WERI-Rb-1 (cell line): Measurements from ENCODE around the gene LRCH1.

ENCODE experiments used
- DNase-seq: peaks from one replicate; pipeline ENCODE4 v3.0.0-alpha.2; 2020
- H3K27ac ChIP-seq: fragments of 250-450 bp; sonication (Bioruptor Pico); 2 replicates; pipeline ENCODE4 v1.5.1; 2020; ENCODE audit warnings: mild to moderate bottlenecking, moderate library complexity
- H3K27me3 ChIP-seq: fragments of 250-450 bp; sonication (Bioruptor Pico); 2 replicates; pipeline ENCODE4 v1.5.1; 2021; ENCODE audit warnings: mild to moderate bottlenecking, low read depth, moderate library complexity; ENCODE audit not compliant: insufficient read depth, severe bottlenecking
- H3K36me3 ChIP-seq: fragments of 250-450 bp; sonication (Bioruptor Pico); 2 replicates; pipeline ENCODE4 v1.5.1; 2020; ENCODE audit warnings: mild to moderate bottlenecking, moderate library complexity
- H3K4me3 ChIP-seq: 2 replicates; pipeline ENCODE4 v1.5.1; 2011; ENCODE audit warnings: low read depth, mild to moderate bottlenecking, control low read depth, low read length
- H3K9me3 ChIP-seq: fragments of 250-450 bp; sonication (Bioruptor Pico); 2 replicates; pipeline ENCODE4 v1.5.1; 2021; ENCODE audit warnings: mild to moderate bottlenecking, moderate library complexity; ENCODE audit not compliant: severe bottlenecking
- TF ChIP-seq, protein P1 (sequence below): IDR thresholded peaks from 2 replicates; pipeline ENCODE4 v1.5.1; 2011; ENCODE audit warnings: low read depth, mild to moderate bottlenecking, control low read depth, inconsistent platforms, low read length

LRCH1 gene

GRCh38 chr13:46522748-46523030 is 30.3 kb upstream of the LRCH1 start:
- no peaks in the 10 kb centered on the region for H3K36me3 ChIP-seq
- TF ChIP-seq, protein P1, sequence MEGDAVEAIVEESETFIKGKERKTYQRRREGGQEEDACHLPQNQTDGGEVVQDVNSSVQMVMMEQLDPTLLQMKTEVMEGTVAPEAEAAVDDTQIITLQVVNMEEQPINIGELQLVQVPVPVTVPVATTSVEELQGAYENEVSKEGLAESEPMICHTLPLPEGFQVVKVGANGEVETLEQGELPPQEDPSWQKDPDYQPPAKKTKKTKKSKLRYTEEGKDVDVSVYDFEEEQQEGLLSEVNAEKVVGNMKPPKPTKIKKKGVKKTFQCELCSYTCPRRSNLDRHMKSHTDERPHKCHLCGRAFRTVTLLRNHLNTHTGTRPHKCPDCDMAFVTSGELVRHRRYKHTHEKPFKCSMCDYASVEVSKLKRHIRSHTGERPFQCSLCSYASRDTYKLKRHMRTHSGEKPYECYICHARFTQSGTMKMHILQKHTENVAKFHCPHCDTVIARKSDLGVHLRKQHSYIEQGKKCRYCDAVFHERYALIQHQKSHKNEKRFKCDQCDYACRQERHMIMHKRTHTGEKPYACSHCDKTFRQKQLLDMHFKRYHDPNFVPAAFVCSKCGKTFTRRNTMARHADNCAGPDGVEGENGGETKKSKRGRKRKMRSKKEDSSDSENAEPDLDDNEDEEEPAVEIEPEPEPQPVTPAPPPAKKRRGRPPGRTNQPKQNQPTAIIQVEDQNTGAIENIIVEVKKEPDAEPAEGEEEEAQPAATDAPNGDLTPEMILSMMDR = no peak
- no peaks in the 10 kb centered on the region for H3K9me3 ChIP-seq

DNA sequence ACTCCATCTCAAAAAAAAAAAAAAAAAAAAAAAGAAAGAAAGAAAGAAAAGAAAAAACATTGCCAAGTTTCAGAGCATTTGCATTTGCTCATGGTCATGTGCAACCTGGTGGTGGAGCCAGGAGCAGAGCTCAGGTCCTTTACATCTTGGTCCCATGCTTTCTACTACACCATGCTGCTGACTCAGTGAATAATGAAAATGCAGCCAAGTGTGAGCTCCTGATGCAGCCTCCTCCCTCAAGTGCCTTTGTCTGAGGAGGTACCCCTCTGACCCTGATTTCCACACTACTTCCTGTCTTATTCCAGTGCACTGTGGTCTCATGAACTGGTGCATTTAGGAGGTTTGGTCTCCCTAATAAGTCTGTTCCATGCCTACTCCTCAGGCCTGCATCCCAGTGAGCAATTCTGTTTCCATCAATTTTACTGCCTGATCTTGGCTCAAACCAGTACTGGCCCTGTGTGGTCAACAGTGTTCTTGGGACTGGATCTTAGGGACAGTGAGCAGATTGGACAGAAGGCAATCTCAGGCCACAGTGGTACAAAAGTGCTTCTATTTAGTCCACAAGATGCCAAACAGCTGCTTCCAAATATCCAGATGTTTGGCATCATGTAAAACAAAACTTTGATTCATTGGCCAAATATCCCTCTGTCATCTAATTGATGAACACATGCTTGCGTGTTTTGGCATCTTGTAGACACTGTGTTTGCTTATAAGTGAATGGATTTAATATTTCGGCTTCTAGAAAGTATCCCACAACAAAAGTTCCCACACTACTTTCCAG is 28.8 kb upstream of the LRCH1 start:
- Histone ChIP-seq H3K36me3 (no peaks in the 10 kb centered on the region), H3K27ac (no peak overlapping the region), H3K9me3 (no peaks in the 10 kb centered on the region), H3K4me3 (no peak overlapping the region), H3K27me3 (no peaks in the 10 kb centered on the region)
- DNase-seq = no peak
- TF ChIP-seq, protein P1 = no peak

More at GRCh38 chr13:46522748-46523030, 30.3 kb upstream of the LRCH1 start:
- Histone ChIP-seq H3K27ac (no peak overlapping the region), H3K27me3 (no peaks in the 10 kb centered on the region), H3K4me3 (no peak overlapping the region)
- no peak for DNase-seq

- Histone ChIP-seq H3K27me3 (no peaks in the 10 kb centered on the region), H3K27ac (peak overlapping the region; percentile 7; the same call in 1 of the 2 replicates), H3K9me3 (no peaks in the 10 kb centered on the region), H3K36me3 (no peaks in the 10 kb centered on the region), H3K4me3 (no peak overlapping the region)
- TF ChIP-seq, protein P1 = no peak
- DNase-seq = no peak
Observed at GRCh38 chr13:46526100-46526735, 26.8 kb upstream of the LRCH1 start.

DNA sequence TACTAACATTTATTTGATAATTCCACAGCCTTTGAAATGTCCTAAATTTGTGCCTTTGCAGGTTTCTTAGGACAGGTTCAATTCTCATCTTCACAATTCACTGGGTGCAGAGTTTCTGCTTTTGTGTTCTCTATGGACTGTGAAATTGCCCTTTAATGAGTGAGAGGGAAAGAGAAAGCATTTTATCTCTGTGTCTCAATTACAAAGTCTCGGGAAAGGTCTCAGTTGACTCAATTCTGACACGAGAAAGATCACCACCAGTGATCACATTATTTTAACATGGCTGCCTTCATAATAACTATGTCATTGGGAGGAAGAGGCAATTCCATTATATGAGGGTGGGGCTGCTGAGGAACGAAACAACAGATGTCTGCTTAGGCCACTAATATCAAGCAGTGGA is 26.2 kb upstream of the LRCH1 start:
- H3K27me3 ChIP-seq = no peaks in the 10 kb centered on the region
- peak; percentile 29 for DNase-seq
- no peak overlapping the region for H3K4me3 ChIP-seq
- TF ChIP-seq, protein P1 = no peak
- no peaks in the 10 kb centered on the region for H3K36me3 ChIP-seq
- peak overlapping the region; percentile 7; the same call in 1 of the 2 replicates for H3K27ac ChIP-seq
- H3K9me3 ChIP-seq = no peaks in the 10 kb centered on the region

DNA sequence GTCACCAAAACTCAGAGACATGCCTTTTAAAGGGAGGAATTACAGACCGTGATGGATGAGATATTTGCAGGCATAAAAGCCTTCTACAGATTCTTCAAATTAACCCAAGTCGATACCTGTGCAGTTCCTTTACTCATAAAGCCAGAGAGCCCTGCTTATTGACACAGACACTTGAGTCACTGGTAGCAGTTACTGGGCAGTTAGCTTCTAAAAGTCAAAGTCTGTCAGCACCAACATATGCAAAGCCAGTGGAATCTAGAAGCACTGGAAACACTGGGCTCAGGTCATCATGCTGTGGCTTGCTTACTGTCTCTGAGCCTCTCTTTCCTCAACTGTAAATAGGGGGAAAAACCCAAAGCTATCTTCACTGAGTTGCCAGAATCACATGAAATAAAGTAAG is 25.7 kb upstream of the LRCH1 start:
- Histone ChIP-seq H3K27ac (no peak overlapping the region), H3K4me3 (no peak overlapping the region), H3K27me3 (no peaks in the 10 kb centered on the region), H3K9me3 (no peaks in the 10 kb centered on the region), H3K36me3 (no peaks in the 10 kb centered on the region)
- TF ChIP-seq, protein P1 = no peak
- DNase-seq = no peak
